ENCODE measurements around the gene WDR37.

- TF ChIP-seq CTCF (IDR thresholded peaks at IDR 0.05; ENCODE audit: low read length) = no peak
- TF ChIP-seq EZH2 (IDR thresholded peaks at IDR 0.05; ENCODE audit: borderline replicate concordance, low read length) = no peak
Observed at GRCh38 chr10:1180071-1180730, 124.0 kb downstream of the WDR37 start.

Measured in OCI-LY1 (cell line).